Neural crest cell (in vitro differentiated cells): Measurements from ENCODE around the gene CEP63. TPM values are rescaled to one million over a fixed set of nuclear protein-coding genes. Genes with fewer than 3 reads are reported as not detected.
A peak's percentile ranks its signal among the peaks of the same experiment; 100 is the strongest.

ENCODE experiments used
- DNase-seq: peaks from one replicate; pipeline ENCODE4 v3.0.0; 2021; ENCODE audit warnings: low read depth, mixed read lengths, low spot score
- H3K27ac Mint-ChIP-seq: one replicate; pipeline ENCODE4 v1.8.0; 2021; ENCODE audit warnings: mild to moderate bottlenecking, mixed read lengths; ENCODE audit not compliant: unreplicated experiment
- H3K27me3 Mint-ChIP-seq: 2 replicates; pipeline ENCODE4 v1.8.0; 2021; ENCODE audit warnings: low read depth, mild to moderate bottlenecking, mixed read lengths
- H3K36me3 Mint-ChIP-seq: 2 replicates; pipeline ENCODE4 v1.8.0; 2021; ENCODE audit warnings: low read depth, mild to moderate bottlenecking, mixed read lengths
- H3K4me1 Mint-ChIP-seq: 2 replicates; pipeline ENCODE4 v1.8.0; 2021; ENCODE audit warnings: mixed read lengths
- H3K4me3 Mint-ChIP-seq: one replicate; pipeline ENCODE4 v1.8.0; 2021; ENCODE audit warnings: mild to moderate bottlenecking, mixed read lengths
- H3K9me3 Mint-ChIP-seq: 2 replicates; pipeline ENCODE4 v1.8.0; 2021; ENCODE audit warnings: mixed read lengths
- CTCF ChIP-seq: fragments of 200-600 bp; sonication (generic); conservative IDR thresholded peaks from 2 replicates; pipeline ENCODE4 v1.5.0; 2021; ENCODE audit warnings: antibody characterized with exemption, mild to moderate bottlenecking
- total RNA-seq: library from RNA; stranded (reverse); gene quantifications from 2 replicates; pipeline ENCODE4 v1.2.1, GENCODE V29; 2021

CEP63 gene
- total RNA-seq, 1 donor from 2014 or later, result 27.0 TPM

- Mint-ChIP-seq H3K36me3 (no peaks in the 10 kb centered on the region), H3K27ac (peak overlapping the region; percentile 76), H3K4me1 (peaks cover 8% of the 10 kb centered on the region), H3K9me3 (no peaks in the 10 kb centered on the region), H3K4me3 (no peak overlapping the region), H3K27me3 (no peaks in the 10 kb centered on the region)
- TF ChIP-seq CTCF, result no peak
- no peak for DNase-seq
Observed at GRCh38 chr3:134617608-134618477, 132.0 kb downstream of the CEP63 start.

DNA sequence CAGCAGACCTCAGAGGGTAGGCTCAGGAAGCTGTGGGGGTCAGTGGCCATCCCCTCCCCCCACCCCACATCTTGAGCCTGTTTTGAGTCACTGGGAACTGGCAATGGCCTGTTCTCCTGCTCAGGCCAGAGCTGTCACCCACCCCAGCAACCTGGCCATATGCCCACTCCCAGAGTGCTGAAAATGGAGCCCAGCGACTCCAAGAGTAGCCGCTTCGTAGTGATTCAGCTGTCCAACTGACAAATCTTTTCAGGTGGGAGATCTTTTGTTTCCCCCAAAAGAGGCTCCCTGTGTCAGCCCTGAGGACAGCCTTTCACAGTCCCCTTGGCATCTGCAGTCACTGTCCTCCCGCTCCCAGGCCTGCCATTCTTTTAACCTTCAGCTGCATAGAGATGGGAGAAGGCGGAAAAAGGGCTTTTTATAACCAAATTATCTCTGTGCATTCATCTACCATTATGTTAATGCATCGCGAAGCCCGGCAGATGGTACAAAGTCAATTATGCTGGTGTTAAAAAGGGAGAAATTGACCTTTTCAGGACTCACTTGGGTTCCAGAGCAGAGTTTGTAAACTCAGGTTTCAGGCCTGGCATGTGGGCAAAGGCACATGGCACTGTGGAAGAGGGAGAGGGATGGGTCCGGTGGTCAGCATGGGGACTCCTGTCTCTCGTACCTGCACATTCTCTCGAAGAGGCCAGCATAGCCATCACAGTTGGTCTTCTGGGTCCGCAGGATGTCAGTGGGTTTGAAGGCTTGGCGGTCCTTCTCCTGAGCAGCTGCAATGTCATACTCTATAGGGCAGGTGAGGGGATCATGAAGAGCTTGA lies 132.8 kb downstream of the CEP63 start:
- Mint-ChIP-seq H3K27me3 (no peaks in the 10 kb centered on the region), H3K27ac (peak overlapping the region; percentile 36), H3K4me1 (peaks cover 8% of the 10 kb centered on the region), H3K36me3 (no peaks in the 10 kb centered on the region), H3K4me3 (no peak overlapping the region), H3K9me3 (no peaks in the 10 kb centered on the region)
- TF ChIP-seq CTCF, result no peak
- DNase-seq, result no peak

- H3K36me3 Mint-ChIP-seq, result no peaks in the 10 kb centered on the region
- no peaks in the 10 kb centered on the region for H3K9me3 Mint-ChIP-seq
- H3K27me3 Mint-ChIP-seq, result no peaks in the 10 kb centered on the region
- peaks cover 8% of the 10 kb centered on the region for H3K4me1 Mint-ChIP-seq
- H3K4me3 Mint-ChIP-seq, result no peak overlapping the region
- no peak for DNase-seq
- H3K27ac Mint-ChIP-seq, result peak overlapping the region; percentile 36
- TF ChIP-seq CTCF, result no peak
Observed at GRCh38 chr3:134619301-134619615, 133.4 kb downstream of the CEP63 start.

- H3K4me3 Mint-ChIP-seq, result no peak overlapping the region
- H3K9me3 Mint-ChIP-seq, result no peaks in the 10 kb centered on the region
- H3K27me3 Mint-ChIP-seq, result no peaks in the 10 kb centered on the region
- no peak for TF ChIP-seq CTCF
- DNase-seq, result no peak
- peaks cover 8% of the 10 kb centered on the region for H3K4me1 Mint-ChIP-seq
- no peak overlapping the region for H3K27ac Mint-ChIP-seq
- H3K36me3 Mint-ChIP-seq, result no peaks in the 10 kb centered on the region
Observed at GRCh38 chr3:134619884-134620445, 134.1 kb downstream of the CEP63 start.

GRCh38 chr3:134620476-134621115 lies 134.7 kb downstream of the CEP63 start:
- no peak for DNase-seq
- H3K9me3 Mint-ChIP-seq, result no peaks in the 10 kb centered on the region
- no peak overlapping the region for H3K27ac Mint-ChIP-seq
- no peaks in the 10 kb centered on the region for H3K36me3 Mint-ChIP-seq
- H3K4me1 Mint-ChIP-seq, result peaks cover 8% of the 10 kb centered on the region
- no peaks in the 10 kb centered on the region for H3K27me3 Mint-ChIP-seq
- no peak for TF ChIP-seq CTCF
- no peak overlapping the region for H3K4me3 Mint-ChIP-seq
